ENCODE data around the gene ARL3.

DNA sequence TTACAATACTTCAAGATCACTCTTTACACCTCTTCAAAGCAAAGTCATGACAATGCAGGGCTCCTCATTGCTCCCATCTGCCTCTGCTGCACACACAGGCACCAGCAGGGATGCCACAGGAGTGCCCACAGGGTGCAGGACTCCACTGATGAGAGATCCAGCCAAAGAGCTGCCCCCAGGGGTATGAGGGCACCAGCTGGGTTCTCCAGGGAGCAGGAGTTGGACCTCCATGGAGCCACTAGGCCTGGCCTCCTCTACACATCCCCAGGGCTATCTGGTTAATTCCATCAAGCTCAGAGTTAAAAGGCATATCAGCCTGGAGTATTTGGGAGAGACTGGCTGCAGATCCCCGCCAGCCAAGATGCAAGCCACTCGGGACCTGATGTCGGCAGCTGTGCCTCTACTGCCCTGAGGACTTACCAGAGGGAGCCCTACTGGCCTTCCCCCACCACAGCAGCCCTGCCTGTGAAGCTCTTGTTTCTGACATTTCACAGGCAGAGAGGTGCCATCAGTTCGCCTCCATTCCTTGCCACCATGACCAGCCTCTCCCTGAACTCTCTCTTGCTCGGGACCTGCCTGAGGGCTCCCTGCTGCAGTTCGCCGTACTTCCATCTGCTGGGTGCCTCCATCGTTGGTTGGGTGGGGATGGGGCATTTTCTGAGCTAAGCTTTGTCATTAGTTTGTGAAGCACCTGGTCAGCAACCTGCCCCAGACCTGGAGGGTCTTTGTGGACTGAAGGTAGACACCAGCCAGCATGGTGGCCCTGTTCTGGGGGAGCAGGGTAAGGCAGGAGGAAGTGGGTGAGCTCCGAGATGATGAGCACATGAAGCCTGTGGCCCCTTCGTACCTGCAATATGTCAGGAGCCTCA lies 82.4 kb downstream of the ARL3 start:
- TF ChIP-seq, protein P1, sequence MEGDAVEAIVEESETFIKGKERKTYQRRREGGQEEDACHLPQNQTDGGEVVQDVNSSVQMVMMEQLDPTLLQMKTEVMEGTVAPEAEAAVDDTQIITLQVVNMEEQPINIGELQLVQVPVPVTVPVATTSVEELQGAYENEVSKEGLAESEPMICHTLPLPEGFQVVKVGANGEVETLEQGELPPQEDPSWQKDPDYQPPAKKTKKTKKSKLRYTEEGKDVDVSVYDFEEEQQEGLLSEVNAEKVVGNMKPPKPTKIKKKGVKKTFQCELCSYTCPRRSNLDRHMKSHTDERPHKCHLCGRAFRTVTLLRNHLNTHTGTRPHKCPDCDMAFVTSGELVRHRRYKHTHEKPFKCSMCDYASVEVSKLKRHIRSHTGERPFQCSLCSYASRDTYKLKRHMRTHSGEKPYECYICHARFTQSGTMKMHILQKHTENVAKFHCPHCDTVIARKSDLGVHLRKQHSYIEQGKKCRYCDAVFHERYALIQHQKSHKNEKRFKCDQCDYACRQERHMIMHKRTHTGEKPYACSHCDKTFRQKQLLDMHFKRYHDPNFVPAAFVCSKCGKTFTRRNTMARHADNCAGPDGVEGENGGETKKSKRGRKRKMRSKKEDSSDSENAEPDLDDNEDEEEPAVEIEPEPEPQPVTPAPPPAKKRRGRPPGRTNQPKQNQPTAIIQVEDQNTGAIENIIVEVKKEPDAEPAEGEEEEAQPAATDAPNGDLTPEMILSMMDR (IDR thresholded peaks at IDR 0.05), result no peak
- TF ChIP-seq POLR2A (IDR thresholded peaks at IDR 0.05), result no peak
- no peak for TF ChIP-seq EP300 (IDR thresholded peaks at IDR 0.05)
